Hepatocyte (in vitro differentiated cells): Measurements from ENCODE around the gene TTL. TPM values are rescaled to one million over a fixed set of nuclear protein-coding genes. Genes with fewer than 3 reads are reported as not detected.

Source experiments
- DNase-seq: peaks from one replicate; pipeline ENCODE4 v3.0.0-alpha.2; 2016; ENCODE audit warnings: low spot score
- H2AFZ ChIP-seq: fragments of 200-600 bp; sonication (generic); 2 replicates; pipeline ENCODE4 v1.6.0; 2016; ENCODE audit warnings: antibody characterized with exemption, mild to moderate bottlenecking
- H3K27ac ChIP-seq: fragments of 200-600 bp; sonication (generic); 2 replicates; pipeline ENCODE4 v1.5.1; 2016; ENCODE audit warnings: mild to moderate bottlenecking
- H3K27me3 ChIP-seq: fragments of 200-600 bp; sonication (generic); 2 replicates; pipeline ENCODE4 v1.6.1; 2016
- H3K36me3 ChIP-seq: fragments of 200-600 bp; sonication (generic); replicated peaks from 2 replicates; pipeline ENCODE4 v1.5.1; 2016; ENCODE audit warnings: low read depth; ENCODE audit not compliant: insufficient read depth
- H3K4me1 ChIP-seq: fragments of 200-600 bp; sonication (generic); 2 replicates; pipeline ENCODE4 v1.5.1; 2016; ENCODE audit warnings: mild to moderate bottlenecking, moderate library complexity; ENCODE audit not compliant: insufficient read depth
- H3K4me2 ChIP-seq: fragments of 200-600 bp; sonication (generic); 2 replicates; pipeline ENCODE4 v1.6.0; 2016
- H3K4me3 ChIP-seq: fragments of 200-600 bp; sonication (generic); 2 replicates; pipeline ENCODE4 v1.5.1; 2016; ENCODE audit warnings: mild to moderate bottlenecking
- H3K79me2 ChIP-seq: fragments of 200-600 bp; sonication (generic); 2 replicates; pipeline ENCODE4 v1.6.0; 2017; ENCODE audit warnings: mild to moderate bottlenecking
- H3K9me2 ChIP-seq: fragments of 200-600 bp; sonication (generic); replicated peaks from 2 replicates; pipeline ENCODE4 v1.6.0; 2017; ENCODE audit warnings: mild to moderate bottlenecking; ENCODE audit not compliant: insufficient read depth
- H3K9me3 ChIP-seq: fragments of 200-600 bp; sonication (generic); 2 replicates; pipeline ENCODE4 v1.5.1; 2016; ENCODE audit warnings: low read depth, mild to moderate bottlenecking
- H4K20me1 ChIP-seq: fragments of 200-600 bp; sonication (generic); 2 replicates; pipeline ENCODE4 v1.6.0; 2016; ENCODE audit warnings: mild to moderate bottlenecking; ENCODE audit not compliant: insufficient read depth, poor library complexity, severe bottlenecking
- EZH2 ChIP-seq: fragments of 200-600 bp; sonication (generic); IDR thresholded peaks from 2 replicates; pipeline ENCODE4 v1.6.1; 2016; ENCODE audit warnings: antibody characterized with exemption, mild to moderate bottlenecking, borderline replicate concordance
- EZH2phosphoT487 ChIP-seq: fragments of 200-600 bp; sonication (generic); IDR thresholded peaks from one replicate; pipeline ENCODE4 v1.6.1; 2018; ENCODE audit warnings: antibody characterized with exemption, mild to moderate bottlenecking, low read depth, moderate library complexity; ENCODE audit not compliant: unreplicated experiment, severe bottlenecking
- WGBS: methylation state at CpG from one replicate; pipeline ENCODE4 v1.1.6; 2016; ENCODE audit warnings: low lambda C conversion rate; ENCODE audit errors: missing lambda C conversion rate; 5-methylcytosine and 5-hydroxymethylcytosine counted together
- polyA plus RNA-seq: library from polyadenylated mRNA; unstranded; fragments of >200 nt; fragmentation: Nextera tagmentation; extraction: Ambion mirVana; gene quantifications from 2 replicates; pipeline ENCODE4 v1.2.1, GENCODE V29; 2016
- total RNA-seq: library from RNA; depleted of rRNA; stranded (reverse); fragments of >200 nt; gene quantifications from 2 replicates; pipeline ENCODE4 v1.2.3, GENCODE V29; 2014
- TF ChIP-seq, protein P1 (sequence below): fragments of 200-600 bp; sonication (generic); IDR thresholded peaks from 2 replicates; pipeline ENCODE4 v1.5.1; 2016; ENCODE audit warnings: antibody characterized with exemption, mild to moderate bottlenecking; ENCODE audit not compliant: poor library complexity

Gene TTL
- total and polyA plus RNA-seq, 2 experiments from 2014 or later: 16.9 to 22.9 TPM

DNA sequence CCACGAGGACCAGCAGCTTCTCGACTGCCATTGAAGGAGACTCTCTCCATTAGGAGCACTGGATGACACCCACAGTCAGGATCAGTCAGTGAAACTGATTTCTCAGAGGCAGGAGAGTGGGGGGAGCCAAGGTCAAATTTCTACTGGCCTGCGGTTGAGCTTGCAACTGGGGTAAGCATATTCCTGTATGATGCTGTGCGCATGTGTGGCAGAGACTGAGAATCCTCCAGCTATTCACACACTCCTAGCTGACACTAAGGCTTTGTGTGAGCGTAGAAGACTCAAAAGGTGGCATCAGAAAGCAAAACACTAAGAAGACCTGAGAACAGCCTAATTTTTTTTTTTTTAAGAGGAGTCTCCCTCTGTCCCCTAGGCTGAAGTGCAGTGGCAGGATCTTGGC is 19.8 kb upstream of the TTL start:
- no peak overlapping the region for H3K4me2 ChIP-seq
- H3K4me3 ChIP-seq: no peak overlapping the region
- no peaks in the 10 kb centered on the region for H3K4me1 ChIP-seq
- H3K9me2 ChIP-seq: no peaks in the 10 kb centered on the region
- no peak overlapping the region for H2AFZ ChIP-seq
- TF ChIP-seq EZH2phosphoT487 (no peak), EZH2 (no peak)
- TF ChIP-seq, protein P1, sequence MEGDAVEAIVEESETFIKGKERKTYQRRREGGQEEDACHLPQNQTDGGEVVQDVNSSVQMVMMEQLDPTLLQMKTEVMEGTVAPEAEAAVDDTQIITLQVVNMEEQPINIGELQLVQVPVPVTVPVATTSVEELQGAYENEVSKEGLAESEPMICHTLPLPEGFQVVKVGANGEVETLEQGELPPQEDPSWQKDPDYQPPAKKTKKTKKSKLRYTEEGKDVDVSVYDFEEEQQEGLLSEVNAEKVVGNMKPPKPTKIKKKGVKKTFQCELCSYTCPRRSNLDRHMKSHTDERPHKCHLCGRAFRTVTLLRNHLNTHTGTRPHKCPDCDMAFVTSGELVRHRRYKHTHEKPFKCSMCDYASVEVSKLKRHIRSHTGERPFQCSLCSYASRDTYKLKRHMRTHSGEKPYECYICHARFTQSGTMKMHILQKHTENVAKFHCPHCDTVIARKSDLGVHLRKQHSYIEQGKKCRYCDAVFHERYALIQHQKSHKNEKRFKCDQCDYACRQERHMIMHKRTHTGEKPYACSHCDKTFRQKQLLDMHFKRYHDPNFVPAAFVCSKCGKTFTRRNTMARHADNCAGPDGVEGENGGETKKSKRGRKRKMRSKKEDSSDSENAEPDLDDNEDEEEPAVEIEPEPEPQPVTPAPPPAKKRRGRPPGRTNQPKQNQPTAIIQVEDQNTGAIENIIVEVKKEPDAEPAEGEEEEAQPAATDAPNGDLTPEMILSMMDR: no peak
- no peaks in the 10 kb centered on the region for H3K79me2 ChIP-seq
- no peaks in the 10 kb centered on the region for H4K20me1 ChIP-seq
- 92% methylated on average over 5 of the region's 5 CpGs for WGBS
- H3K9me3 ChIP-seq: no peaks in the 10 kb centered on the region
- no peak overlapping the region for H3K27ac ChIP-seq
- no peaks in the 10 kb centered on the region for H3K36me3 ChIP-seq
- no peak for DNase-seq
- no peaks in the 10 kb centered on the region for H3K27me3 ChIP-seq

GRCh38 chr2:112463256-112463655 is 18.7 kb upstream of the TTL start:
- Histone ChIP-seq H3K79me2 (no peaks in the 10 kb centered on the region), H2AFZ (no peak overlapping the region), H3K4me3 (no peak overlapping the region), H4K20me1 (no peaks in the 10 kb centered on the region), H3K9me3 (no peaks in the 10 kb centered on the region), H3K36me3 (no peaks in the 10 kb centered on the region), H3K27ac (no peak overlapping the region), H3K4me1 (no peaks in the 10 kb centered on the region), H3K9me2 (no peaks in the 10 kb centered on the region), H3K27me3 (no peaks in the 10 kb centered on the region), H3K4me2 (no peak overlapping the region)
- TF ChIP-seq EZH2phosphoT487 (no peak), EZH2 (no peak)
- TF ChIP-seq, protein P1: no peak
- DNase-seq: no peak
- WGBS: 97% methylated on average over 1 of the region's 1 CpG

- Histone ChIP-seq H3K27me3 (no peaks in the 10 kb centered on the region), H3K36me3 (no peaks in the 10 kb centered on the region), H4K20me1 (no peaks in the 10 kb centered on the region), H3K9me2 (no peaks in the 10 kb centered on the region), H3K4me2 (no peak overlapping the region), H3K27ac (no peak overlapping the region), H3K9me3 (no peaks in the 10 kb centered on the region), H2AFZ (no peak overlapping the region), H3K4me3 (no peak overlapping the region), H3K79me2 (no peaks in the 10 kb centered on the region), H3K4me1 (no peaks in the 10 kb centered on the region)
- DNase-seq: no peak
- WGBS: 72% methylated on average over 3 of the region's 3 CpGs
- TF ChIP-seq EZH2phosphoT487: no peak
- no peak for TF ChIP-seq EZH2
- TF ChIP-seq, protein P1: no peak
Observed at GRCh38 chr2:112465382-112465781, 16.6 kb upstream of the TTL start.
